Fibroblast of skin of left biceps (primary cell): ENCODE data around the gene PSTPIP1.

Source experiments
- DNase-seq, 2 experiments: peaks; one replicate each; pipeline ENCODE4 v3.0.0-alpha.2; 2013; ENCODE audit warnings: low read depth in 2 of 2

The PSTPIP1 gene

GRCh38 chr15:76998663-76999285 is 3.8 kb downstream of the PSTPIP1 start:
- DNase-seq: no peak

- no peak for DNase-seq
Observed at GRCh38 chr15:76999996-77000395, 5.1 kb downstream of the PSTPIP1 start.

- DNase-seq: no peak
Observed at GRCh38 chr15:77001351-77001750, 6.4 kb downstream of the PSTPIP1 start.

- DNase-seq: no peak
Observed at GRCh38 chr15:77001966-77002365, 7.0 kb downstream of the PSTPIP1 start.

DNA sequence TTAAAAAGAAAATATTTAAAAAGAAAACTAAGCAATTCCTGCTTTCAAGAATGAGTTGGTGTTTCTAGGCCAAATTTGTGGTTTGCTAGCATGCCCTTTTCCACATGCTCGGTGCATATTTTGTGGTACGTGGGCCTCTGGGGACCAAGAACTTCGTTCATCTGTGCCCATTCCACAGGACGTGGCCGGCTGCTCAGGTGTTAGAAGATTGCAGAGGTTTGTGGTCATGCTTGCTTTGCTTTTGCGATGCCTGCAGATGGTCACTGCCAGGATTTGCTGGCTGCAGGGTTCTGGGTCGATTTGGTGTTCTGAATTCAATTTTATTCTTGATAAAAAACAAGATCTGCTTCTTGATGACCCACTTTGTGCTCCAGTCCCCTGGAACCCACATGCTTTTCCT is 7.5 kb downstream of the PSTPIP1 start:
- DNase-seq: no peak

DNA sequence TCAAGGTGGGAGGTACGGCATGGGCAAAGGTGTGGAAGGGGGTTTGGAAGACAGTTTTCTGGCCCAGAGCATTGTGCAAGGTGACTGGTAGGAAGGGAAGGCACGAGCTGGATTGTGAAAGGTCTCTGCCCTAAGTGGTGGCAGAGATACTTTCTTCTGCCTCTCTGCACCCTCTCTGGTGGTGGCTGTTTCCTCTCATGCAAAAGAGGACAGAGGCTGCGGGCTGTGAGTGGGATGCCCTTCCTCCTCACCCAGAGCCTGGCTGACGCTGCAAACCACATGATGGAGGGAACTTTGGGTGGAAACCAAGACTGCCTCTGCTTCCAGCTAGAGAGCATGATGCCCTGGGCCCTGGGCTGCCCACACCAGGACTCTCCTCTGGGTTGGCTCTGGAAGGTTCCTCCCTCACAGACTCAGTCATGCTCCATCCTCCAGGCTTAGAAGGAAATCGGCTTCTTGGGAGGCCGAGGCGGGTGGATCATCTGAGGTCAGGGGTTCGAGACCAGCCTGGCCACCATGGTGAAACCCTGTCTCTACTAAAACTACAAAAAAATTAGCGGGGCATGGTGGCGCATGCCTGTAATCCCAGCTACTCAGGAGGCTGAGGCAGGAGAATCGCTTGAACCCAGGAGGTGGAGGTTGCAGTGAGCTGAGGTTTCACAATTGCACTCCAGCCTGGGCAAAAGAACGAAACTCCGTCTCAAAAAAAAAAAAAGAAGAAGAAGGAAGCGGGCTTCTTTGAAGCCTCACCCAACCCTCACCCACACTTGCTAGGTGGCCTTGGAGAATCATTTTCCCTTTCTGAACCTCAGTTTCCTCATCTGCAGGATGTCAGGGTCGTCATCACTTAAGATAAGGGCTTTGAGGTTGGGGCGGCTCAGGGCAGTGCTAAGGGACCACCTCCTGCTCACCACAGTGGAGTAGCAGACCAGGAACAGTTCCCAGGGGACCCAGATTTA is 8.3 kb downstream of the PSTPIP1 start:
- no peak for DNase-seq

DNA sequence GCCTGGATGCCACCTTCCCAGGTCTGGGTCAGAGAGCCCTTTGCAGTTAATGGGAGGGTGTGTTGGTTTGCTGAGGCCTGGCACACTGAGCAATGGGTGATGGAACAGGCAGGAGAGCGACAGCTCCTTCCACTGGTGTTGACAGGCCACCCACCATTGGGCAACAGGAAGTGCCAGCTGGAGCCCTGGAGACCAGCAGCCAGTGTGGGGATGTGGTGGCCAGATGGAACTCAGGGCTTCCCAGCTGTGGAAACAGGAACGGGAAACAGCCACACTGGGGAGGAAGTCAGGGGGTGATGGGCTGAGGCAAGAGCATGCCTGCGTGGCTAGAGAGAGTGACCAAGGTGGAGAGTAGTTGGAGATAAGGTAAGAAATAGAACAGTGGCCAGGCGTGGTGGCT is 9.3 kb downstream of the PSTPIP1 start:
- no peak for DNase-seq

GRCh38 chr15:77009176-77009575 is 14.2 kb downstream of the PSTPIP1 start:
- no peak for DNase-seq

DNA sequence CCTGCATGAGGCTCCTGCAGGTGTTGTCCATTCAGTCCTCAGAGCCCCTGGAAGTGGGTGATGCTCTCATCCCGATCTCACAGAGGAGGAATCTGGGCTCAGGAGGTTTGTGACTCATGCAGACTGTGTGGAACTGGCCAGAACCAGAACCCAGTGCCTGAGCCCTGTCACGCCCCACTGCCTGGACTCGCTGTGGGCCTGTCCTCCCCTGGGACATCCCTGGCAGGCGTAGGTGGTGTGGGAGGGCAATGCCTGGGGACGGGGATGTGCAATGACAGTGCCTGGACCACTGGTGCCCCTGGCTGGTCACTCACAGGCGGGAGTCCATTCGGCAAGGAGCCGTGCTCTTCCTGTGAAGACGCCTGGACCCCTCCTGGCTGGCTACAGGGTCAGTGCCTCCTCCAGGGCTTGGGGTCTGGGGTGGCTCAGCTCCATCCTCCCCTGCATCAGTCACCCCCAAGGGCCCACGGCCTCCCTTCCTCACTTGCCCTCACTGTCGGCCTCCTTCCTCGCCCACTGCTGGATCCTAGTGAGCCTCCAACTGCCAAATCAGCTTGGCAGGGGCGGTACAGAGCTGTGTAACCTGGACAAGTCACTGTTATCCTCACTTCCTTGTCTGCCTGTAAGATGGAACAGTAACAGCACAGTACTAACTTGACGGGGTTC is 14.9 kb downstream of the PSTPIP1 start:
- DNase-seq: no peak

DNA sequence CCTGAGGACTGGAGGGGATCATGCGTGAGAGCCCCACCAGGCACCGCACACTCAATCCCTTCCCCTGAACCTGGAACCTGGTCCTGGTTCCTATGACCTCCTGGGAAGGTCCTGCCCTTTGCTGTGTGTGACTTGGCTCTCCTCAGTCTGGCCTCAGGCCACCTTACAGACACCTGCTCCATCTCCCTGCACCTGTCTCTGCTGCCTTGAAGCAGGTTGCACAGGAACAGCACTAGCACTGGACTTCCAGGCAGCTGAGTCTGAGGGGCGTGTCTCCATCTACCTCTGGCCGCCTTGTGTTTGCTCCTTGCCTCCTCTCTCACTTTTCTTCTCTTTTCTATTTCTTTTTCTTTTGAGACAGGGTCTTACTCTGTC is 15.4 kb downstream of the PSTPIP1 start:
- DNase-seq: no peak

DNA sequence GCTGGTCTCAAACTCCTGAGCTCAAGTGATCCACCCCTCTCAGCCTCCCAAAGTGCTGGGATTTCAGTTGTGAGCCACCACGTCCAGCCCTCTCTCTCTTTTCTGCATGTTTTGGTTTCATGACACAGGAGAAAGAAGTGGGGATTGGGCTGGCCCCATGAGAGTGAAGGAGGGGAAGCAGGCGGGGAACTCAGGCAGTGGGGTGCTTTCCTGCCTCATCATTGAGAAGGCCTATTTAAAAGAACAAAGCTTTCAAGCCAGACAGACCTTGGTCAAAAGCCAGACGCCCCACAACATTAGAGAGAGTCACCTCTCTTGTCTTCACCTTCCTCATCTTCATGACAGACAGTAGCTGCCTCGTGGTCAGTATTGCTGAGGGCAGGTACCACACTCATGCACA is 15.9 kb downstream of the PSTPIP1 start:
- DNase-seq: no peak

GRCh38 chr15:77012117-77012712 is 17.3 kb downstream of the PSTPIP1 start:
- DNase-seq: no peak

DNA sequence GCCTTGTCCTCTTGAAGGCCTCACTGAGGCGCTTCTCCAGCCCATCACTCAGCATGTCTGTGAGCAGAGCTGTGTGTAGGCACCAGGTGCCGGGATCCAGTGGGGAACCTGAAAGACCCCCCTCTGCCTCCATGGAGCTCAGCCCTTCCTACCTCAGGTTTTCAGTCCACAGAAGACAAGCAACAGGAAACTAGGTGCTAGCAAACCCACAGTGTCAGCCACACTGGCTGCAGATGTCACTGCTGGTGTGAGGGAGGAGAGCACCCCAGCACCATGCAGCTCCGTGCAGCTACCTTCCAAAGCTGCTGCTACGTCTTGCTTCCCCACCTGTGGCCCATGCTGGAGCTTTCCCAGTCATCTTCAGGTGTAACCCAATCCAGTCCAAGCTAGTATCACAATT is 17.9 kb downstream of the PSTPIP1 start:
- no peak for DNase-seq

DNA sequence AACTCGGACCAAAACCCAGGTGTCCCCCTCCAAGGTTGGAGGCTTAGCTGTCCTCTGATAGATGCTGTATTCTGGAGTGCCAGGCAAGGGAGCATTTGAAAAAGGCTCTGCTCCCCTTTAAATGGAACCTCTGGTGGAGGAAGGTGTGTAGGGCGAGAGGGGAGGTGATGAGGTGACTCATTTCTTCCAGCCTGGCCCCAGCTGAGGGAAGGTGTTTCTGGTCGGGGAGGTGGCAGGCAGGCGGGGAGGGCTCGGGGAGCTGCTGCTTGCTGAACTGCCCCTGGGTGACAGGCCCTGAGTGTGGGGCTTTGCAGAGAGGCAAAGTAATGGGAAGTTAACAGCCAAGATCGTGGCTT is 18.8 kb downstream of the PSTPIP1 start:
- no peak for DNase-seq

- DNase-seq: no peak
Observed at GRCh38 chr15:77014132-77015081, 19.5 kb downstream of the PSTPIP1 start.

DNA sequence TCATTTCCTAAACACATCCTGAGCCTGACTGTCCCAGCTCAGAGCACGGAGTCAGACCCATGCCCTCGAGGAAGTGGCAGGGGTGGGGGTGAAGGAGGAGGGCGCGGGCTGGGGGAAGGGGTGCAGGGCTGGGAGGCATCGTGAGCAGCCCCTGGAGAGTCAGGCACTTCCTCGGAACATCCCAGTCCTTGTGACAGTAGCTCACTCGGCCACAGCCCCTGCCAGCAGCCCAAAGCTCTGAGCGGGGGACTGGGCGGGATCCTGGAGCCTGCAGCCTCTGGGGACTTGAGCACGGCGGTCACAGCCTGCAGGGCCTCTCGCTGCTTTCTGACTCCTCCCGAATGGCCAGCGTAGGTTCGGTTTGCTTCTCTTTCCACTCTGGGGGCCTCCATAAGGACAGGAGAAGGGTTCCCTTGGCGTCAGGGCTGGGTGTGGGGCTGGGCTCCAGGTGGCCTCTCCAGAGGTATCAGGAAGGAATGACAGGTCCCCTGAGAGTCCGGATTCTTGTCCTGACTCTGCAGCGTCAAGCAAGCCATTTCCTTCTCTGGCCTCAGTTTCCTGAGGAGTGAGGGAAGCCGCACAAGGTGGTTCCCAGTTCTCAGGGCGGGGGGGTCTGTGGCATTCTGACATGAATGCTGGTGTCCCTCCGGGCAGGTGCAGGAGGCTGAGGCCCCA is 20.9 kb downstream of the PSTPIP1 start:
- no peak for DNase-seq

DNA sequence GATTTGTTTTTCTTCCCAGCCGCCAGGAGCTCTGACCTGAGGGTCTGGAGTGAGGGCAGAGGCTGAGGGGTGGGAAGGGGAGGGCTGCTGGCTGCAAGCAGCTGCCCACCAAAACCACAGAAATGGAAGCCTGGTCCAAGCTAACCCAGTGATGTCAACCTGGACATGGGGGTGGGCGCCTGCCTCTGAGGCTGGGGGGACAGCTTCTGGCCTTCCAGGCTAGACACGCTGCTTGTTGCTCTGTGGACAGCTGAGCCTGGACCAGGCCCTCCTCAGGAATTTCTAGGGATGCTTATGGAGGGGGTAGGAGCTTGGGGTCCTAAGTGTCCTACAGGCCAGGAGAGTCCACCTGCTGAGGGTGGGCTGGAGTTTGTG is 21.4 kb downstream of the PSTPIP1 start:
- DNase-seq: no peak

DNA sequence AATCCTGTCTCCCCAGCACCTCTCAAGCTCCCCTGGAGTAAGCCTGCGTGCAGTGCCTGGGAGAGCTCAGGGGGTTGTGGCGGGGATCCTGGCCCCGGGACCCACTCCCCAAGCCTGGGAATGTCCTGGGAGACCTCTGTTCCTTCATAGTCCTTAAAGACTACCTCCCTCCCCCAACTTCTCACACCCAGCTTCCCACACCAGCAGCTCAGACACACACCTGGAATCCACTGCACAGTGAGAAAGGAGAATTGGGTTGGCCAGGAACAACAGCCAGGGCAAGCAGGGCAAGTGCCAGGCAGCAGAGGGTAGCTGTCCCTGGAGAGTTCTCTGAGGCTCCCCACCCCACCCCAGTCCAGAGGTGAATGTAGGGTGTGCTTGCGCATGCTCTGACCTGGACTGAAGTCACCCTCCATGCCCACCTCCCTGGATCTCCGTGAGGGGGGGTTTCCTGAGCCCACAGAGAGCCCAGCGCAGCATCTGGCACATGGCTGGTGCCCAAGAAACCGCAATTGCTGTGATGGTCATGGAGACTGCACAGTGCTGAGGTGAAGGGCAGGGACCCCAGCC is 22.2 kb downstream of the PSTPIP1 start:
- no peak for DNase-seq

- DNase-seq: no peak
Observed at GRCh38 chr15:77017761-77018720, 23.1 kb downstream of the PSTPIP1 start.
